MM.1S (cell line): ENCODE measurements around the gene SSBP3.

Source experiments
- CTCF ChIP-seq: fragments of 300-600 bp; sonication (generic); IDR thresholded peaks from 2 replicates; pipeline ENCODE4 v1.5.1; 2016; ENCODE audit warnings: antibody characterized with exemption, low read length, mixed read lengths
- EZH2 ChIP-seq: fragments of 300-600 bp; sonication (generic); optimal IDR thresholded peaks from 2 replicates; pipeline ENCODE3; 2017; ENCODE audit warnings: low read depth, mild to moderate bottlenecking, antibody characterized with exemption, low read length, mixed read lengths

GRCh38 chr1:54180701-54181360, 225.4 kb downstream of the SSBP3 start:
- TF ChIP-seq CTCF (no peak), EZH2 (no peak)
